PC-9 (cell line): Measurements from ENCODE around the gene RPL37A.

ENCODE experiments used
- CTCF ChIP-seq: fragments of 200-600 bp; sonication (generic); conservative IDR thresholded peaks from 2 replicates; pipeline ENCODE4 v1.6.1; 2017; ENCODE audit warnings: mixed run types, antibody characterized with exemption, mild to moderate bottlenecking, moderate library complexity
- EZH2 ChIP-seq: fragments of 200-600 bp; sonication (generic); IDR thresholded peaks from 2 replicates; pipeline ENCODE4 v1.8.0; 2017; ENCODE audit warnings: antibody characterized with exemption, low read depth

GRCh38 chr2:216541505-216541904, 42.9 kb downstream of the RPL37A start:
- TF ChIP-seq CTCF (no peak), EZH2 (no peak)
